Measurements from ENCODE around the gene VTI1A.
"Not testable (repeated sequence)": the region's sequence is repeated elsewhere in the genome, so short reads cannot be mapped to it uniquely, and the experiment has no call there.

The VTI1A gene

GRCh38 chr10:112587729-112588128 is 140.7 kb downstream of the VTI1A start:
- no peak for DNase-seq

- no peak for DNase-seq
Observed at GRCh38 chr10:112588225-112588990, 141.4 kb downstream of the VTI1A start.

DNA sequence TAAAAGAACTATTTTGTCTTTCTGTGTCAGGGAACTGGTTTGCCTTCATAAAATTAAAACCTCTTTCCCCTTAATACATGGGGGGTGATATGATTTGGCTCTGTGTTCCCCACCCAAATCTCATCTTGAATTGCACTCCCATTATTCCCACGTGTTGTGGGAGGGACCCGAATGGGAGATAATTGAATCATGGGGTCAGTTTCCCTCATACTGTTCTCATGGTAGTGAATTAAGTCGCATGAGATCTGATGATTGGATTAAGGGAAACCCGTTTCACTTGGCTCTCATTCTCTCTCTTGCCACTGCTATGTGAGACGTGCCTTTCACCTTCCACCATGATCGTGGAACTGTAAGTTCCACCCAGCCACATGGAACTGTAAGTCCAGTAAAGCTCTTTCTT is 142.1 kb downstream of the VTI1A start:
- DNase-seq = no peak

- not testable (repeated sequence) for DNase-seq
Observed at GRCh38 chr10:112590786-112591185, 143.8 kb downstream of the VTI1A start.

DNA sequence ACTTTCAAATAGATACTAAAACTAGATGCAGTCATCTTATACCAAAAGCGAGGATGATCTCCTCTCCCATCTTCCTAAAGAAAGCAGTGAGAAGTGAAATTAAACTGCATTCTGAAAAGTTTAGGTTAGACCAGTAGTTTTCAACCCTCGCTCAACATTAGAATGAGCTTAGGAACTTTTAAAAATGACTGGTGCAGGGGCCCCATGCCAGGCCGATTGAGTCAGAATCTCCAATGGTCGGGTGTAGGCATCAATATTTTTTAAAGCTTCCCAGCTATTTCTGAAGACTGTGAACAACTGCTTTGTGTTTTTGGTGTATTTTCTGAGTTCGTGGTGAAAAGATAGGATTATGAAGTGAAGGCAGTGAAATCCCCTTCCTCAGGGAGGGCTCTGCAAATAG is 146.0 kb downstream of the VTI1A start:
- no peak for DNase-seq

- DNase-seq = no peak
Observed at GRCh38 chr10:112601214-112602090, 154.4 kb downstream of the VTI1A start.

- DNase-seq = no peak
Observed at GRCh38 chr10:112603062-112603461, 156.0 kb downstream of the VTI1A start.

GRCh38 chr10:112605063-112605462 is 158.0 kb downstream of the VTI1A start:
- DNase-seq = no peak

DNA sequence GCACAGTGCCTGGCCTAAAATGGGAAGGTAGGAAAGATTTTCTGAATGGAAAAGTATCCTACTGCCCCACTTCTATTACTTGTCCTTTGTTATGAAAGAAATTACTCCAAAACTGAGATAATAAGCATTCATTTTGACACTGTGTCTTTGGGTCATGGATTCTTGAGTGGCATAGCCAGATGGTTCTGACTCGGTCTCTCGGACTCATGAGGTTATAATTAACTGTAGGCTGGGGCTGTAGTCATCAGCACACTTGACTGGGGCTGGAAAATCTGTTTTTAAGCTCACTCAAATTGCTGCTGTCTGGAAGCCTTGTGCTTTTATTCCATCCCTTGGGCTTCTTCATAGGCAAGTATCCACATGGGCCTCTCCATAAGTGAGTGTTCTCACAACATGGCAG is 160.5 kb downstream of the VTI1A start:
- DNase-seq = no peak

GRCh38 chr10:112613620-112614019 is 166.6 kb downstream of the VTI1A start:
- DNase-seq = no peak

- no peak for DNase-seq
Observed at GRCh38 chr10:112614072-112614471, 167.1 kb downstream of the VTI1A start.

- no peak for DNase-seq
Observed at GRCh38 chr10:112614586-112614985, 167.6 kb downstream of the VTI1A start.

GRCh38 chr10:112615269-112615668 is 168.3 kb downstream of the VTI1A start:
- DNase-seq = no peak

DNA sequence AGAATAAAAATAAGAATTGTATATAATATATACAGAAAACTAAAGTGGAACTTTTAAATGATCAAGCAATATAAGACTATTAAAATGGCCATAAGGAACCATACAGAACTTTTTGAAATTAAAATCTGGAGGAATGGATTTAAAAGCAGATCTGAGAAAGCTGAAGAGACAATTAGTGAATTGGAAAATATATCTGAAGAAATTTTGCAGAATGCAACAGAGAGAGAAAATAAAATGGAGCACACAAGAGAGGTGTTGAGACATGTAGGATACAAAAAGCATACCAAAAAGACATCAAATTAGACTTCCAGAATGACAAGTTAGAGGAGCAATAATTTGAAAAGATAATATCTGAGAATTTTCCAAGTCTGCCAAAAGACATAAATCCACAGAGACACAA is 169.6 kb downstream of the VTI1A start:
- DNase-seq = no peak

GRCh38 chr10:112618814-112619213 is 171.8 kb downstream of the VTI1A start:
- no peak for DNase-seq

GRCh38 chr10:112619556-112619955 is 172.5 kb downstream of the VTI1A start:
- DNase-seq = no peak

GRCh38 chr10:112622786-112623185 is 175.8 kb downstream of the VTI1A start:
- DNase-seq = no peak

DNA sequence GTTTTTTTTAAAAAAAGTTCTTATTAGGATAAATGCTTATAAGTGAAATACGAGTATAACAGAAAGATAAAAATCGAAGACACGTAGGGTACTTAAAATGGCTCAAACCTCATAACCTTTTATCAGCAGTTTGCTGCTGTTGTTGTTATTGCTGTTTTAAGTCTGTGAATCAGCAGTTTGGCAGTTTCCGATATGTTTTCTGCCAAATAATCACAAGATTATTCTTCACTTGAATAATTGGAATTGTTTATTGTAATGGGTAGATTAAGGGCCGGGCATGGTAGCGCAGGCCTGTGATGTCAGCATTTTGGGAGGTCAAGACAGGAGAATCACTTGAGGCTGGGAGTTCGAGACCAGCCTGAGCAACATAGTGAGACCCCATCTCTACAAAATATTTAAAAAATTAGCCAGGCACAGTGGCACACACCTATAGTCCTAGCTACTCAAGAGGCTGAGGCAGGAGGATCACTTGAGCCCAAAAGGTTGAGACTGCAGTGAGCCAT is 177.6 kb downstream of the VTI1A start:
- DNase-seq = peak in 1 of 56 donors; percentile 10

DNA sequence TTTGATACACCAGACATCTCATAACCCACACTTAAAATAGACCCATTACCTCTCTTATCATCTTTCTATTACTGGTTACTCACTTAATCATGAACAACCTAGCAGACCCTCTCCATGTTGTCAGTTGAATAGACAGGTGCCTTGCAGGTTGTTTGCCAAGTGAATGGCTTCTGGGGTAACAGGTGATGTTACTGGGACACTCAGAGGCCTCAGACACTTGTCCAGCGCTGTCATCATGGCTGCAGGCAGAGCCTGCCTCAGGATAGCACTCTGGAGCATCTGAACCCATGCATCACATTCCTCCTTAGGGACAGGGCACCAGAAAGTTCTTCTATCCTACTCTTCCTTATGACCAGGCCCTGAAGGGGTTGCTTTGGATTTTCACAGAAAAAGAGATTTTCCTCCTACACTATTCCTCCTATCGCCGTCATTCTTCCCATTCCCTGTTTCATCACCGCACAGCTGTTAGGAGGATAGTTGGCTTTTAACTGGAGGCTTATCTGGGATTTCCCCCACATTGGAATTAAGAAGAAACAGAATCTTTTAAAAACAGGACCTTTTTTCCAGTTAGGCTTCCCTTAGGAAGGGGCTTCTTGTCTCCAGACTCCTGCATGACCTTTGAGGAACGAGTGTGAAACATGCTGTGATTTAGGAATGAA is 182.1 kb downstream of the VTI1A start:
- no peak for DNase-seq

DNA sequence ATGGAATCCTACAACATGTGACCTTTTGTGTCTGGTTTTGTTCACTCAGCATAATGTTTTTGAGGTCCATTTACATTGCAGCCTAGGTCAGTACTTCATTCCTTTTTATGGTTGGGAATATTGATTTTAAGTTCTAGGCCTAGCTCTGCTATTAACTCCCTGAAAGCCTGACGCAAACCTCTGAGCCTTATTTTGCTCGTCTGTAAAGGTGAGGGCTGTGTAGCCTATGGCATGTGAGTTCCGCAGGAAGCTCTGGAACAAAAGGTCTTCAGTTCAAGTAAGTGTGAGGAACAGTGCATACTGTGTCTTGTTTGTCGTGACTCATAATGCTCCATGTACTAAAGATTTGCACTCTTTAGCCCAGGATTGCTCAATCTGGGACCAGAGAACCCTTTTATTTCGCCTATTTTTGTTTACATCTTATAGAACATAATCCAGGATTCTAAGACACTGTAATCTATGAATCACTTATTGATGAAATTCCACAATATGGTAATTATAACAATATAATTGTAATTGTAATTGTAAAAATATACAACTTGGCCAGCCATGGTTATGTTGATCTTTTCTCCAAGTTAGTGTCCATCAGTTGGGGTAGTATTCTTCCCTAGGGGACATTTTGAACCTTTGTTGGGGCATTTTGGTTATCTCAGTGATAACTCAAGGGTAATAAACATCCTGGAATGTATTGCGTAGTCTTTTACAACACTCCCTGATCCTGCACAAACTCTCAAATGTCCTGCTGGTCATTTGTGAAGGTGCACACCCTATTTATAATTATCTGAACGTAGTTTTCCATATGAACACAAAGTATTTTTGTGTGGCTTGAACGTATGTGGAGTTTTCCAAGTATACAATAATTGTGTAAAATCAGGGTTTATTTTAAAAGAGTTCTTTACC is 184.7 kb downstream of the VTI1A start:
- DNase-seq = no peak

Data from nucleus accumbens (tissue), 56 donors.